ENCODE data around the gene TEAD4.

The TEAD4 gene

GRCh38 chr12:2977776-2978175, 18.6 kb downstream of the TEAD4 start:
- H3K79me2 ChIP-seq (ENCODE audit: low read length) = no peaks in the 10 kb centered on the region

GRCh38 chr12:2979806-2980205, 20.6 kb downstream of the TEAD4 start:
- H3K9me3 ChIP-seq (ENCODE audit: insufficient read depth, low read length) = no peaks in the 10 kb centered on the region

More at GRCh38 chr12:2977776-2978175, 18.6 kb downstream of the TEAD4 start:
- H3K9ac ChIP-seq (ENCODE audit: low read length) = no peak overlapping the region
- no peak overlapping the region for H2AFZ ChIP-seq (ENCODE audit: low read depth, low read length)
- H3K4me3 ChIP-seq (ENCODE audit: low read length) = no peak overlapping the region
- H3K9me3 ChIP-seq (ENCODE audit: insufficient read depth, low read length) = no peaks in the 10 kb centered on the region
- H3K27ac ChIP-seq (ENCODE audit: low read length) = no peak overlapping the region
- H3K27me3 ChIP-seq (ENCODE audit: low read depth, low read length) = no peaks in the 10 kb centered on the region
- no peaks in the 10 kb centered on the region for H4K20me1 ChIP-seq (ENCODE audit: insufficient read depth, low read length)
- H3K4me1 ChIP-seq (ENCODE audit: low read length) = peaks cover 11% of the 10 kb centered on the region
- no peak overlapping the region for H3K4me2 ChIP-seq (ENCODE audit: low read length)
- no peak for TF ChIP-seq CTCF (IDR thresholded peaks at IDR 0.05; ENCODE audit: low read depth, low read length)
- TF ChIP-seq EZH2phosphoT487 (IDR thresholded peaks at IDR 0.05; ENCODE audit: low read depth) = no peak
- H3K36me3 ChIP-seq (replicated peaks; ENCODE audit: low read depth, low read length) = peaks cover 5% of the 10 kb centered on the region

GRCh38 chr12:2980630-2981029, 21.4 kb downstream of the TEAD4 start:
- Histone ChIP-seq H4K20me1 (ENCODE audit: insufficient read depth, low read length) (no peaks in the 10 kb centered on the region), H3K27me3 (ENCODE audit: low read depth, low read length) (no peaks in the 10 kb centered on the region), H3K36me3 (replicated peaks; ENCODE audit: low read depth, low read length) (peaks cover 5% of the 10 kb centered on the region), H3K9ac (ENCODE audit: low read length) (no peak overlapping the region), H3K4me2 (ENCODE audit: low read length) (no peak overlapping the region), H3K9me3 (ENCODE audit: insufficient read depth, low read length) (no peaks in the 10 kb centered on the region), H2AFZ (ENCODE audit: low read depth, low read length) (no peak overlapping the region), H3K27ac (ENCODE audit: low read length) (no peak overlapping the region), H3K4me1 (ENCODE audit: low read length) (peaks cover 11% of the 10 kb centered on the region), H3K4me3 (ENCODE audit: low read length) (no peak overlapping the region), H3K79me2 (ENCODE audit: low read length) (no peaks in the 10 kb centered on the region)
- no peak for TF ChIP-seq EZH2phosphoT487 (IDR thresholded peaks at IDR 0.05; ENCODE audit: low read depth)
- TF ChIP-seq CTCF (IDR thresholded peaks at IDR 0.05; ENCODE audit: low read depth, low read length) = no peak

More at GRCh38 chr12:2979806-2980205, 20.6 kb downstream of the TEAD4 start:
- Histone ChIP-seq H3K4me2 (ENCODE audit: low read length) (no peak overlapping the region), H3K4me3 (ENCODE audit: low read length) (no peak overlapping the region), H3K4me1 (ENCODE audit: low read length) (peaks cover 11% of the 10 kb centered on the region), H2AFZ (ENCODE audit: low read depth, low read length) (no peak overlapping the region), H3K9ac (ENCODE audit: low read length) (no peak overlapping the region), H3K27me3 (ENCODE audit: low read depth, low read length) (no peaks in the 10 kb centered on the region), H4K20me1 (ENCODE audit: insufficient read depth, low read length) (no peaks in the 10 kb centered on the region), H3K36me3 (replicated peaks; ENCODE audit: low read depth, low read length) (peaks cover 5% of the 10 kb centered on the region), H3K27ac (ENCODE audit: low read length) (no peak overlapping the region), H3K79me2 (ENCODE audit: low read length) (no peaks in the 10 kb centered on the region)
- TF ChIP-seq CTCF (IDR thresholded peaks at IDR 0.05; ENCODE audit: low read depth, low read length) = no peak
- TF ChIP-seq EZH2phosphoT487 (IDR thresholded peaks at IDR 0.05; ENCODE audit: low read depth) = no peak

- Histone ChIP-seq H3K79me2 (ENCODE audit: low read length) (no peaks in the 10 kb centered on the region; the same call in 1 of the 2 replicates), H3K27ac (ENCODE audit: low read length) (no peak overlapping the region), H4K20me1 (ENCODE audit: insufficient read depth, low read length) (no peaks in the 10 kb centered on the region), H2AFZ (ENCODE audit: low read depth, low read length) (no peak overlapping the region), H3K27me3 (ENCODE audit: low read depth, low read length) (no peaks in the 10 kb centered on the region), H3K4me2 (ENCODE audit: low read length) (no peak overlapping the region), H3K9me3 (ENCODE audit: insufficient read depth, low read length) (no peaks in the 10 kb centered on the region), H3K4me3 (ENCODE audit: low read length) (no peak overlapping the region), H3K36me3 (replicated peaks; ENCODE audit: low read depth, low read length) (peaks cover 8% of the 10 kb centered on the region), H3K9ac (ENCODE audit: low read length) (no peak overlapping the region), H3K4me1 (ENCODE audit: low read length) (peaks cover 11% of the 10 kb centered on the region)
- no peak for TF ChIP-seq EZH2phosphoT487 (IDR thresholded peaks at IDR 0.05; ENCODE audit: low read depth)
- TF ChIP-seq CTCF (IDR thresholded peaks at IDR 0.05; ENCODE audit: low read depth, low read length) = no peak
Measured at GRCh38 chr12:2982361-2982760, 23.2 kb downstream of the TEAD4 start.
